ENCODE results near the gene CTR9. TPM values are rescaled to one million over a fixed set of nuclear protein-coding genes. Genes with fewer than 3 reads are reported as not detected.

Gene CTR9
- total and polyA plus RNA-seq, 2 of the 13 experiments (the other 11 are each of a cell fraction or from before 2014, with no cell fraction given), result 6.6 to 22.1 TPM

DNA sequence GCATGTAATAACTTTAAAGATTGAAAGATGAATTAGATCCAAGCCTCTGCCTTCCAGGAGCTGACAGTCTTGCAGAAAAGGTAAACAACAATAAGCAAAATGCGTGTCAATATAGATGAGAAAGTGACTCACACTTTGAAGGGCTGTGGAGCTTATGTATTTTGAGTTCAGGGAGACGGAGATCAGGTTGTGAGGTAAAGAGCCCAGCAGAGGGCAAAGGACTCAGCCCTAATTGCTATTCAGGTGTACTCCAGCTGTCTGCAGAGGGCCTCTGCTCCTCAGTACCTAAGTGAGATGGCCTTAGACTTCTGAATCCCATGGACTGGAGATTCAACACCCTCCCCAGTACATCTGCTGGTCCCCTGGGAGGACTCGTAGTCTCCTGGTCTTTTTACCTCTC, 22.9 kb upstream of the CTR9 start (continued):
- TF ChIP-seq, protein P1, sequence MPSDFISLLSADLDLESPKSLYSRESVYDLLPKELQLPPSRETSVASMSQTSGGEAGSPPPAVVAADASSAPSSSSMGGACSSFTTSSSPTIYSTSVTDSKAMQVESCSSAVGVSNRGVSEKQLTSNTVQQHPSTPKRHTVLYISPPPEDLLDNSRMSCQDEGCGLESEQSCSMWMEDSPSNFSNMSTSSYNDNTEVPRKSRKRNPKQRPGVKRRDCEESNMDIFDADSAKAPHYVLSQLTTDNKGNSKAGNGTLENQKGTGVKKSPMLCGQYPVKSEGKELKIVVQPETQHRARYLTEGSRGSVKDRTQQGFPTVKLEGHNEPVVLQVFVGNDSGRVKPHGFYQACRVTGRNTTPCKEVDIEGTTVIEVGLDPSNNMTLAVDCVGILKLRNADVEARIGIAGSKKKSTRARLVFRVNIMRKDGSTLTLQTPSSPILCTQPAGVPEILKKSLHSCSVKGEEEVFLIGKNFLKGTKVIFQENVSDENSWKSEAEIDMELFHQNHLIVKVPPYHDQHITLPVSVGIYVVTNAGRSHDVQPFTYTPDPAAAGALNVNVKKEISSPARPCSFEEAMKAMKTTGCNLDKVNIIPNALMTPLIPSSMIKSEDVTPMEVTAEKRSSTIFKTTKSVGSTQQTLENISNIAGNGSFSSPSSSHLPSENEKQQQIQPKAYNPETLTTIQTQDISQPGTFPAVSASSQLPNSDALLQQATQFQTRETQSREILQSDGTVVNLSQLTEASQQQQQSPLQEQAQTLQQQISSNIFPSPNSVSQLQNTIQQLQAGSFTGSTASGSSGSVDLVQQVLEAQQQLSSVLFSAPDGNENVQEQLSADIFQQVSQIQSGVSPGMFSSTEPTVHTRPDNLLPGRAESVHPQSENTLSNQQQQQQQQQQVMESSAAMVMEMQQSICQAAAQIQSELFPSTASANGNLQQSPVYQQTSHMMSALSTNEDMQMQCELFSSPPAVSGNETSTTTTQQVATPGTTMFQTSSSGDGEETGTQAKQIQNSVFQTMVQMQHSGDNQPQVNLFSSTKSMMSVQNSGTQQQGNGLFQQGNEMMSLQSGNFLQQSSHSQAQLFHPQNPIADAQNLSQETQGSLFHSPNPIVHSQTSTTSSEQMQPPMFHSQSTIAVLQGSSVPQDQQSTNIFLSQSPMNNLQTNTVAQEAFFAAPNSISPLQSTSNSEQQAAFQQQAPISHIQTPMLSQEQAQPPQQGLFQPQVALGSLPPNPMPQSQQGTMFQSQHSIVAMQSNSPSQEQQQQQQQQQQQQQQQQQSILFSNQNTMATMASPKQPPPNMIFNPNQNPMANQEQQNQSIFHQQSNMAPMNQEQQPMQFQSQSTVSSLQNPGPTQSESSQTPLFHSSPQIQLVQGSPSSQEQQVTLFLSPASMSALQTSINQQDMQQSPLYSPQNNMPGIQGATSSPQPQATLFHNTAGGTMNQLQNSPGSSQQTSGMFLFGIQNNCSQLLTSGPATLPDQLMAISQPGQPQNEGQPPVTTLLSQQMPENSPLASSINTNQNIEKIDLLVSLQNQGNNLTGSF (CRISPR knock-in tag; IDR thresholded peaks at IDR 0.05), result no peak
- TF ChIP-seq, protein P2, sequence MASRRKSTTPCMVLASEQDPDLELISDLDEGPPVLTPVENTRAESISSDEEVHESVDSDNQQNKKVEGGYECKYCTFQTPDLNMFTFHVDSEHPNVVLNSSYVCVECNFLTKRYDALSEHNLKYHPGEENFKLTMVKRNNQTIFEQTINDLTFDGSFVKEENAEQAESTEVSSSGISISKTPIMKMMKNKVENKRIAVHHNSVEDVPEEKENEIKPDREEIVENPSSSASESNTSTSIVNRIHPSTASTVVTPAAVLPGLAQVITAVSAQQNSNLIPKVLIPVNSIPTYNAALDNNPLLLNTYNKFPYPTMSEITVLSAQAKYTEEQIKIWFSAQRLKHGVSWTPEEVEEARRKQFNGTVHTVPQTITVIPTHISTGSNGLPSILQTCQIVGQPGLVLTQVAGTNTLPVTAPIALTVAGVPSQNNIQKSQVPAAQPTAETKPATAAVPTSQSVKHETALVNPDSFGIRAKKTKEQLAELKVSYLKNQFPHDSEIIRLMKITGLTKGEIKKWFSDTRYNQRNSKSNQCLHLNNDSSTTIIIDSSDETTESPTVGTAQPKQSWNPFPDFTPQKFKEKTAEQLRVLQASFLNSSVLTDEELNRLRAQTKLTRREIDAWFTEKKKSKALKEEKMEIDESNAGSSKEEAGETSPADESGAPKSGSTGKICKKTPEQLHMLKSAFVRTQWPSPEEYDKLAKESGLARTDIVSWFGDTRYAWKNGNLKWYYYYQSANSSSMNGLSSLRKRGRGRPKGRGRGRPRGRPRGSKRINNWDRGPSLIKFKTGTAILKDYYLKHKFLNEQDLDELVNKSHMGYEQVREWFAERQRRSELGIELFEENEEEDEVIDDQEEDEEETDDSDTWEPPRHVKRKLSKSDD (CRISPR knock-in tag; IDR thresholded peaks at IDR 0.05; ENCODE audit: low read depth), result no peak
- no peak for TF ChIP-seq SAFB2 (CRISPR knock-in tag; IDR thresholded peaks at IDR 0.05; ENCODE audit: borderline replicate concordance, low read depth)

All from HepG2 (cell line).